Measurements from ENCODE around the gene POC1B. TPM values are rescaled to one million over a fixed set of nuclear protein-coding genes. Genes with fewer than 3 reads are reported as not detected.

The POC1B gene
- total RNA-seq, 1 donor from 2014 or later = 22.7 TPM

GRCh38 chr12:89513544-89513943 lies 12.3 kb downstream of the POC1B start:
- Mint-ChIP-seq H3K4me1 (ENCODE audit: unreplicated experiment) (peaks cover 7% of the 10 kb centered on the region), H3K27ac (ENCODE audit: unreplicated experiment) (no peak overlapping the region), H3K9me3 (ENCODE audit: unreplicated experiment) (no peaks in the 10 kb centered on the region), H3K4me3 (ENCODE audit: unreplicated experiment) (no peak overlapping the region), H3K36me3 (ENCODE audit: low read depth, unreplicated experiment) (no peaks in the 10 kb centered on the region), H3K27me3 (ENCODE audit: unreplicated experiment) (no peaks in the 10 kb centered on the region)
- DNase-seq (ENCODE audit: low spot score) = no peak
- TF ChIP-seq, protein P1, sequence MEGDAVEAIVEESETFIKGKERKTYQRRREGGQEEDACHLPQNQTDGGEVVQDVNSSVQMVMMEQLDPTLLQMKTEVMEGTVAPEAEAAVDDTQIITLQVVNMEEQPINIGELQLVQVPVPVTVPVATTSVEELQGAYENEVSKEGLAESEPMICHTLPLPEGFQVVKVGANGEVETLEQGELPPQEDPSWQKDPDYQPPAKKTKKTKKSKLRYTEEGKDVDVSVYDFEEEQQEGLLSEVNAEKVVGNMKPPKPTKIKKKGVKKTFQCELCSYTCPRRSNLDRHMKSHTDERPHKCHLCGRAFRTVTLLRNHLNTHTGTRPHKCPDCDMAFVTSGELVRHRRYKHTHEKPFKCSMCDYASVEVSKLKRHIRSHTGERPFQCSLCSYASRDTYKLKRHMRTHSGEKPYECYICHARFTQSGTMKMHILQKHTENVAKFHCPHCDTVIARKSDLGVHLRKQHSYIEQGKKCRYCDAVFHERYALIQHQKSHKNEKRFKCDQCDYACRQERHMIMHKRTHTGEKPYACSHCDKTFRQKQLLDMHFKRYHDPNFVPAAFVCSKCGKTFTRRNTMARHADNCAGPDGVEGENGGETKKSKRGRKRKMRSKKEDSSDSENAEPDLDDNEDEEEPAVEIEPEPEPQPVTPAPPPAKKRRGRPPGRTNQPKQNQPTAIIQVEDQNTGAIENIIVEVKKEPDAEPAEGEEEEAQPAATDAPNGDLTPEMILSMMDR (IDR thresholded peaks at IDR 0.05; ENCODE audit: unreplicated experiment) = no peak

- H3K4me3 Mint-ChIP-seq (ENCODE audit: unreplicated experiment) = no peak overlapping the region
- TF ChIP-seq, protein P1 (IDR thresholded peaks at IDR 0.05; ENCODE audit: unreplicated experiment) = no peak
- no peaks in the 10 kb centered on the region for H3K9me3 Mint-ChIP-seq (ENCODE audit: unreplicated experiment)
- H3K4me1 Mint-ChIP-seq (ENCODE audit: unreplicated experiment) = peaks cover 15% of the 10 kb centered on the region
- no peaks in the 10 kb centered on the region for H3K27me3 Mint-ChIP-seq (ENCODE audit: unreplicated experiment)
- DNase-seq (ENCODE audit: low spot score) = no peak
- no peak overlapping the region for H3K27ac Mint-ChIP-seq (ENCODE audit: unreplicated experiment)
- H3K36me3 Mint-ChIP-seq (ENCODE audit: low read depth, unreplicated experiment) = peaks cover 4% of the 10 kb centered on the region
Observed at GRCh38 chr12:89507015-89507824, 18.6 kb downstream of the POC1B start.

GRCh38 chr12:89506050-89506449 lies 19.8 kb downstream of the POC1B start:
- H3K27me3 Mint-ChIP-seq (ENCODE audit: unreplicated experiment) = no peaks in the 10 kb centered on the region
- peak overlapping the region; percentile 27 for H3K27ac Mint-ChIP-seq (ENCODE audit: unreplicated experiment)

GRCh38 chr12:89504560-89505346 lies 21.1 kb downstream of the POC1B start:
- TF ChIP-seq, protein P1 (IDR thresholded peaks at IDR 0.05; ENCODE audit: unreplicated experiment) = no peak
- Mint-ChIP-seq H3K36me3 (ENCODE audit: low read depth, unreplicated experiment) (peaks cover 4% of the 10 kb centered on the region), H3K4me1 (ENCODE audit: unreplicated experiment) (peaks cover 15% of the 10 kb centered on the region), H3K27me3 (ENCODE audit: unreplicated experiment) (no peaks in the 10 kb centered on the region), H3K27ac (ENCODE audit: unreplicated experiment) (no peak overlapping the region), H3K9me3 (ENCODE audit: unreplicated experiment) (no peaks in the 10 kb centered on the region), H3K4me3 (ENCODE audit: unreplicated experiment) (no peak overlapping the region)
- DNase-seq (ENCODE audit: low spot score) = no peak

More at GRCh38 chr12:89506050-89506449, 19.8 kb downstream of the POC1B start:
- DNase-seq (ENCODE audit: low spot score) = no peak
- peaks cover 4% of the 10 kb centered on the region for H3K36me3 Mint-ChIP-seq (ENCODE audit: low read depth, unreplicated experiment)
- no peak overlapping the region for H3K4me3 Mint-ChIP-seq (ENCODE audit: unreplicated experiment)
- no peaks in the 10 kb centered on the region for H3K9me3 Mint-ChIP-seq (ENCODE audit: unreplicated experiment)
- H3K4me1 Mint-ChIP-seq (ENCODE audit: unreplicated experiment) = peaks cover 15% of the 10 kb centered on the region
- TF ChIP-seq, protein P1 (IDR thresholded peaks at IDR 0.05; ENCODE audit: unreplicated experiment) = no peak

Measured in endothelial cell (in vitro differentiated cells).